GM10248 (cell line): ENCODE measurements around the gene STOM.
"Not testable (repeated sequence)": the region's sequence is repeated elsewhere in the genome, so short reads cannot be mapped to it uniquely, and the experiment has no call there.

Experiments
- CTCF ChIA-PET: fragments of 300-600 bp; sonication (Branson Sonifier 250); formaldehyde crosslinking; extraction: SDS; loops from one replicate; lab custom pipeline; 2021; ENCODE audit warnings: antibody characterized with exemption; lab: Yijun Ruan, JAX
- POLR2A ChIA-PET: fragments of 350-650 bp; sonication (Branson Sonifier 250); formaldehyde crosslinking; extraction: SDS; loops from one replicate; lab custom pipeline; 2020; ENCODE audit warnings: antibody characterized with exemption; lab: Yijun Ruan, JAX
- DNase-seq: peaks from one replicate; pipeline ENCODE4 v3.0.0; 2012; ENCODE audit errors: extremely low spot score
- TF ChIP-seq, protein P1 (sequence below): IDR thresholded peaks from 2 replicates; pipeline ENCODE4 v1.5.1; 2012; ENCODE audit warnings: mild to moderate bottlenecking, low read depth; ENCODE audit errors: extremely low read depth, missing control alignments, control extremely low read depth

Gene STOM

DNA sequence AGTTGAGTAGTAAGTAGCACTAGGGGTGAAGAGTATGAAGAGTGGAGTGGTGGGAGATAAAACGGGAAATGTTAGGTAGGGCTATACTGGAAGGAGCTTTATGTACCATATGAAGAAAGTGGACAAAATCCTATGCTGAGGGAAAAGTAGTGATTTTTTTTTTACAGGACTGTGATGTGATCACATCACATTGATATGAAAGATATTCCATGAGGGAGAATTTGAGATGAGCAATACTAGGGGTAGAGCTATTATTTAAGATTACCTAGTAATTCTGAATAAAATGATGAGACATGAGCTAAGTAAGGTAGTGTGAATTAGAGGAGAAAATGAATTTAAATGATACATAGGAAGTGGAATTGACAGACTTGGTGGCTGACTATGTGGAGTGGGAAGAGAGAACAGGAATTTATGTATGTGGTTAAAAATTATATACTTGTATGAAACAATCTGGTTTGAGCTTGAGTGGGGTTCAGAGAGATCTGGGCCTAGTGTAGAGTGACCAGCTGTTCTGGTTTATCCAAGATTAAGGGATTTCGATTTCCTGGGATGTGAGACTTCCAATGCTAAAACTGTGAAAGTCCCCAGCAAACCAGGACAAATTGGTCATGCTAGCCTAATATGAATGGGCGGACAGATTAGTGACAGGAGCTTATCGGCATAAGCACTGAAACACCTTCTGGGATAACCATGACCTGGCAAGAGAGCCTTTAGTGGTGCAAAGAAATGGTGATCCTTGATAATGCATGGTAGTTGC is 29.3 kb upstream of the STOM start:
- TF ChIP-seq, protein P1, sequence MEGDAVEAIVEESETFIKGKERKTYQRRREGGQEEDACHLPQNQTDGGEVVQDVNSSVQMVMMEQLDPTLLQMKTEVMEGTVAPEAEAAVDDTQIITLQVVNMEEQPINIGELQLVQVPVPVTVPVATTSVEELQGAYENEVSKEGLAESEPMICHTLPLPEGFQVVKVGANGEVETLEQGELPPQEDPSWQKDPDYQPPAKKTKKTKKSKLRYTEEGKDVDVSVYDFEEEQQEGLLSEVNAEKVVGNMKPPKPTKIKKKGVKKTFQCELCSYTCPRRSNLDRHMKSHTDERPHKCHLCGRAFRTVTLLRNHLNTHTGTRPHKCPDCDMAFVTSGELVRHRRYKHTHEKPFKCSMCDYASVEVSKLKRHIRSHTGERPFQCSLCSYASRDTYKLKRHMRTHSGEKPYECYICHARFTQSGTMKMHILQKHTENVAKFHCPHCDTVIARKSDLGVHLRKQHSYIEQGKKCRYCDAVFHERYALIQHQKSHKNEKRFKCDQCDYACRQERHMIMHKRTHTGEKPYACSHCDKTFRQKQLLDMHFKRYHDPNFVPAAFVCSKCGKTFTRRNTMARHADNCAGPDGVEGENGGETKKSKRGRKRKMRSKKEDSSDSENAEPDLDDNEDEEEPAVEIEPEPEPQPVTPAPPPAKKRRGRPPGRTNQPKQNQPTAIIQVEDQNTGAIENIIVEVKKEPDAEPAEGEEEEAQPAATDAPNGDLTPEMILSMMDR, result no peak
- CTCF ChIA-PET, result interaction anchor here (0.8 to 8.5 kb wide), 26 partner anchors 9 to 643 kb away, joined by 3 to 294 read pairs (median 5); no protein-coding TSS in a partner anchor
- POLR2A ChIA-PET, result no interaction called here
- no peak for DNase-seq

- CTCF ChIA-PET, result interaction anchor here (0.8 to 8.5 kb wide), 12 partner anchors 13 to 642 kb away, joined by 3 to 294 read pairs (median 5); no protein-coding TSS in a partner anchor
- POLR2A ChIA-PET, result no interaction called here
- TF ChIP-seq, protein P1, result no peak
- no peak for DNase-seq
Observed at GRCh38 chr9:121398374-121398773, 28.3 kb upstream of the STOM start.

DNA sequence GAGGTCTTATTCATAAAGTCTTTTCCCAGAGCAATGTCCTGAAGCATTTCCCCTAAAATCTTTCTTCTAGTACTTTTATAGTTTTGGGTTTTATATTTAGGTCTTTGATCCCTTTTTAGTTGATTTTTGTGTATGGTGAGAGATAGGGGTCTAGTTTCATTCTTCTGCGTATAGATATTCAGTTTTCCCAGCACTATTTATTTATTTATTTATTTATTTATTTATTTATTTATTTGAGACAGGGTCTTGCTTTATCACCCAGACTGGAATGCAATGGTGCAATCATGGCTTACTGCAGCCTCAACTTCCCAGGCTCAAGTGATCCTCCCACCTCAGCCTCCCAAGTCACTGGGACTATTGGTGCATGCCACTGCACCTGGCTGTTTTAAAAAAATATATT is 27.2 kb upstream of the STOM start:
- CTCF ChIA-PET, result interaction anchor here (0.9 to 8.5 kb wide), 3 partner anchors 79 to 183 kb away, joined by 3 to 294 read pairs (median 5); no protein-coding TSS in a partner anchor
- POLR2A ChIA-PET, DNase-seq: not testable (repeated sequence)

DNA sequence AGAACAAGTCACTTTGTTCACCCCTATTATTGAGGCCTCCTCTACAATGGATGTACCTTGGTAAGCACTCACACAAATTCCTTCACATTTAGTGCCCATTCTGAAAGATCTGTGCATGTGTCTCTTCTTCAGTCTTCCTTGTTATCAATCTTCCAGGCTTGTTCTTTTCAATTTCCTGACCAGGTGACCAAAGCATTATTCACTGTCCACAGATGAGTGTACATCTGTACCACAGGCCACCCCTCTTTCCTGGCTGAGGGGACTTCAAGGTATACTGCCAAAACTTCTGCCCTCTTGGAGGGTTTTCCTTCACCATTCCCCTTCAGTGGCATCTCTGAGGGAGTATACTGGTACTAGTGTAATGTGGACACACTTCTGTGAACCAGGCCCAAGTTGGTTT is 25.5 kb upstream of the STOM start:
- TF ChIP-seq, protein P1, result no peak
- ChIA-PET POLR2A (no interaction called here), CTCF (interaction anchor here (1.0 to 4.3 kb wide), 3 partner anchors 11 to 75 kb away, joined by 3 to 46 read pairs (median 5); no protein-coding TSS in a partner anchor)
- no peak for DNase-seq

DNA sequence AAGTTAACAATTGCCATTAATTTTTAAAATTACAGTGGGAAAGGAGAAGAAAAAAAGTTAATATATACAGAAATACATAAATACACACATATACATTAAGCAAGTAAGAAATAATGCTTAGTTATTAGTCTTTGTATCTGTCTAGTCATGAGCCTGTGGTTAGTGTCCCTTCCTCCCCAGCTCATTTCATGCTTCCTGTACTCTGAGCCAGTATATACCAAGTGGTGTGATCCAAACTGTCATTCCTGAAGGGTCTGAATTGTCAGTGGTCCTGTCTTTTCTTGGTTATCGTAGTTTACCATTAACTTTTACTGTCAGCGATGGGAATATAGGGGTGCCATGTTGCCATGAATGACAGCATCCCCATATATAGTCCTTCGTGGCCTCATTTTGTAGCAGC is 24.2 kb upstream of the STOM start:
- TF ChIP-seq, protein P1, result no peak
- no peak for DNase-seq
- POLR2A ChIA-PET, result no interaction called here
- CTCF ChIA-PET, result interaction anchor here (1.3 to 4.3 kb wide), 4 partner anchors 15 to 181 kb away, joined by 3 to 46 read pairs (median 4); no protein-coding TSS in a partner anchor

GRCh38 chr9:121393318-121393717 is 23.3 kb upstream of the STOM start:
- TF ChIP-seq, protein P1, result no peak
- DNase-seq, result no peak
- ChIA-PET POLR2A (interaction anchor here (0.7 kb wide), 1 partner anchor 74 kb away, joined by 8 read pairs; no protein-coding TSS in a partner anchor), CTCF (interaction anchor here (0.6 to 4.3 kb wide), 6 partner anchors 14 to 333 kb away, joined by 3 to 46 read pairs (median 3); no protein-coding TSS in a partner anchor)

GRCh38 chr9:121390372-121390771 is 20.3 kb upstream of the STOM start:
- ChIA-PET CTCF (interaction anchor here (1.1 to 2.7 kb wide), 5 partner anchors 8 to 177 kb away, joined by 4 to 7 read pairs (median 5); no protein-coding TSS in a partner anchor), POLR2A (no interaction called here)
- TF ChIP-seq, protein P1, result no peak

More at GRCh38 chr9:121390372-121390771, 20.3 kb upstream of the STOM start:
- DNase-seq, result no peak
